Motor neuron (in vitro differentiated cells): ENCODE results near the gene CMKLR1. TPM values are rescaled to one million over a fixed set of nuclear protein-coding genes. Genes with fewer than 3 reads are reported as not detected.
A peak's percentile ranks its signal among the peaks of the same experiment; 100 is the strongest.

Experiments used
- ATAC-seq, 8 experiments: fragments of 200-7000 bp; cut with Tn5 transposase; replicated peaks in 6 of 8; 2 replicates each; pipeline ENCODE4 v1.8.0; 2021; ENCODE audit warnings: mild to moderate bottlenecking in 8 of 8, moderate library complexity in 8 of 8
- H3K27ac ChIP-seq, 2 donors: fragments of 250-450 bp; sonication (Bioruptor Pico); 2 replicates each; pipeline ENCODE4 v1.9.0; 2021; ENCODE audit warnings: antibody characterized with exemption in 2 of 2, mild to moderate bottlenecking in 2 of 2, moderate library complexity in 1 of 2
- H3K4me1 ChIP-seq, 2 donors: fragments of 250-450 bp; sonication (Bioruptor Pico); replicated peaks in 1 of 2; 2 replicates each; pipeline ENCODE4 v1.6.1; 2021; ENCODE audit warnings: antibody characterized with exemption in 2 of 2, mild to moderate bottlenecking in 2 of 2, moderate library complexity in 1 of 2
- H3K4me3 ChIP-seq, 5 donors: fragments of 250-450 bp; sonication (Bioruptor Pico); 2 replicates each; pipeline ENCODE4 v1.9.0; 2021; ENCODE audit warnings: antibody characterized with exemption in 5 of 5, mild to moderate bottlenecking in 5 of 5, moderate library complexity in 4 of 5
- WGBS, 10 experiments: fragments of 450-650 bp; shearing (Covaris generic); methylation state at CpG; one replicate each; pipeline ENCODE4 v1.0.0; 2022; 5-methylcytosine and 5-hydroxymethylcytosine counted together
- in situ Hi-C, 9 experiments: fragments of 400-800 bp; cut with MboI; loops; one replicate each; pipeline ENCODE4 v1.15.0; 2021; ENCODE audit warnings: low sequenced_read_pairs in 9 of 9, low pct_unique_long_range_greater_than_20kb in 2 of 9; ENCODE audit not compliant: unreplicated experiment in 9 of 9
- total RNA-seq, 8 experiments: library from RNA; unstranded; fragments of 300-600 nt; gene quantifications; 2 replicates each; pipeline versions ENCODE4 v1.2.3 to v1.2.4, GENCODE V29; 2022

Gene CMKLR1
- total RNA-seq, 8 experiments from 2014 or later: 0.09 to 12.6 (median 0.38) TPM; not detected in 1

DNA sequence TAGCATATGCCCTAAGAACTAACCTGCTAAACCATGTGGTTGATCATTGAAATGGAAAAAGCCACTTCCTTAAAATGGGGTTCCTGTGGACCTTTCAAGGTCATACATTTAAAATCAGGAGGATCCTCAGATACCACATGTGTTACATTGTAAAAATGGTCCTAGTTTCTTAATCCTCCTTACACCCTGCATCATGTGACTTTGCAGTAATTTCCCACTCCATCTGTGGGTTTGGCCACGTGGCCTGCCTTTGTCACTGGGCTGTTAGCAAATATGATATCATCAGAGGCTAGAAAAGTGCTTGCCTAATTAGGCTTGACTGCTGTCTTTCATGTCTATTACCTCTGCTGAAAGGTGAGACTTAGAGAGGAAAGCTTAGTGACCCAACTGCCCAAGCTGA is 70.7 kb downstream of the CMKLR1 start:
- peak in 2 of 8 experiments; percentile 16 to 24 for ATAC-seq
- H3K4me3 ChIP-seq: no peak overlapping the region
- in situ Hi-C loops: no loop called here
- peaks cover 0 to 13% of the 10 kb centered on the region in 2 donors for H3K4me1 ChIP-seq
- H3K27ac ChIP-seq: no peak overlapping the region
- 0 to 80% (median 31%) methylated on average over 1 of the region's 1 CpG; no CpG with 5 or more reads in 4 of the 10 experiments for WGBS, 10 experiments

DNA sequence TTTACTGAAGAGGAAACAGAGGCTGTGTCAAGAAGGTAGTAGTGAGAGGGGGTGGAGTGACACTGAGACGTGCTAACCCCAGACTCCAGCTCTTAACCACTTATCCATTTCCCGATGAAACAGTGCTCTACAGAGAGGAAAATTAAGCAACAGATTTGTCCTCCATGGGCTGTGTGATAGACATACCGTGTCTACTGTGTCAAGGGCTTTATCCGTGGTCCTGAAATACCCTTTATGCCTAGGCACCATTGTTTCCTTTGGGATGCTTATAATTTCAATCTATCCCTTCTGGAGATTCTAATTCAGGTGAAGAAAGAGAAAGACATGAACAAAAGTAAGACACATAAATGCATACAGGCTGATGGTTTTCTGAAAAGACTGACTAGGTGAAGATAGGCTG is 71.7 kb downstream of the CMKLR1 start:
- no peak for ATAC-seq
- no peak overlapping the region for H3K27ac ChIP-seq
- H3K4me3 ChIP-seq: no peak overlapping the region
- in situ Hi-C loops: no loop called here
- peaks cover 0 to 13% of the 10 kb centered on the region in 2 donors for H3K4me1 ChIP-seq
- WGBS, 10 experiments: 8 to 100% (median 73%) methylated on average over 1 to 4 of the region's 4 CpGs; no CpG with 5 or more reads in 2 of the 10 experiments

DNA sequence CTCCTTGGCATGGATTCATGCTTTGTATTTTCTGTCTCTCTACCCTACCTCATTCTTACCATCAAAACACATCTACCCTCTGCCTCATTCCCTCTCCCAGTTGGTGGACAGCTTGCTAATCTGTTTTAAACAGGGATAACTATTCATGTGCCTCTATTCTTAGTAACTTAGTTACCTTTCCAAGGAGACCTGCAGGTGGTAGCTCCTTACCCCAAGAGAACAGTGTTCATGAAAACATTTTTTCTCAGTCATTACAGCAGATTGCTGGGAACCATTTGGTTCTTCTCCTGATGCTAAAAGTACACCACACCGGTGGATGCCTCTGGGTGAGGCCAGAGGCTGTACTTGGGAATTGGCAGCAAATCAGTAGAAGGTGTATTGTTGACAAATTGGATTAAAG is 73.0 kb downstream of the CMKLR1 start:
- 0 to 100% (median 64%) methylated on average over 1 of the region's 1 CpG; no CpG with 5 or more reads in 4 of the 10 experiments for WGBS, 10 experiments
- Histone ChIP-seq H3K4me1 (peaks cover 0 to 6% of the 10 kb centered on the region in 2 donors), H3K27ac (no peak overlapping the region), H3K4me3 (no peak overlapping the region)
- in situ Hi-C loops: no loop called here
- no peak for ATAC-seq

DNA sequence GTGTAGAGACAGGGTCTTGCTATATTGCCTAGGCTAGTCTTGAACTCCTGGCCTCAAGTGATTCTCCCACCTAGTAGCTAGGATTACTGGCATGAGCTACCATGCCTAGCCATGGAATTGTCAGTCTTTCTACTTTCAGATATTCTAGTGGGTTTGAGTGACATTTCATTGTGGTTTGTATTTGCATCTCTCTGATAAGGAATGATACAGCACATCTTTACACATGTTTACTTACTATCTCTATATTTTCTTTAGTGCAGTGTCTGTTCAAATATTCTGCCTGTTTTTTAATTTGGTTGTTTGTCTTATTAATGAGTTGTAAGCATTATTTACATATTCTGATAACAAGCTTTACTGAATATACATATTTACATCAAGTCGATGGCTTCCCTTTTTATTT is 73.6 kb downstream of the CMKLR1 start:
- ATAC-seq: no peak
- Histone ChIP-seq H3K27ac (no peak overlapping the region), H3K4me3 (no peak overlapping the region), H3K4me1 (peaks cover 0 to 6% of the 10 kb centered on the region in 2 donors)
- in situ Hi-C loops: no loop called here
- WGBS, 10 experiments: 23 to 100% (median 75%) methylated on average over 1 of the region's 1 CpG; no CpG with 5 or more reads in 1 of the 10 experiments

DNA sequence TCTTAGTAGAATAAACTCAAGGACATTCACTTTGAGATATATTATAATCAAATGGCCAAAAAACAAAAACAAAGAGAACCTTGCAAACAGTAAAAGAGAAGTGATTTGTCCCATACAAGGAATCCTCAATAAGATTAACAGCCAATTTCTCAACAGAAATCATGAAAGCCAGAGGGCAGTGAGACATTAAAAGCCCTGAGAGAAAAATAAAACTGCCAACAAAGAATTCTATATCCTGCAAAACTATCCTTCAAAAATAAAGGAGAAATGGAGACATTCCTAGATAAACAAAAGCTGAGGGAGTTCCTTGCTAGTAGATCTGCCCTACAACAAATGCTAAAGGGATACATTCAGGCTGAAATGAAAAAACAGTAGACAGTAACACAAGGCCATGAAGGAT is 78.1 kb downstream of the CMKLR1 start:
- no peak overlapping the region for H3K4me3 ChIP-seq
- no peak for ATAC-seq
- H3K4me1 ChIP-seq: peaks cover 6 to 12% of the 10 kb centered on the region in 2 donors
- H3K27ac ChIP-seq: no peak overlapping the region
- in situ Hi-C loops: no loop called here

DNA sequence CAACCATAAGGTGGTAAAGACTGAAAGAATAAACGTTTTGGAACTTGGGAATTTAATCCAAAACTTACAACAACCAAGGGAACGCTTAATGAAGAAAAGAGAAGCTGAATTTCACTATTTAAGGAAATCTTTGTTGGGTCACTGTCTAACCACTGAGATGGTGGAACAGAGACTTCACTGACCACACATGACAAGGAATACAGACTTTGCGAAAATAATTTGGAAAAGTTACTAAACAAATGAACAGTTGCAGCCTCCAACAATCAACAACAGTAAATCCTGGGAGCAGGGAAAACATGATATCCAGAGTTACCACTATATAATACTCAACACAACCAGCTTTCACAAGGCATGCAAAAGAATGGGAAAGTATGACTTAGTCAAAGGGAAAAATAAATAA is 79.1 kb downstream of the CMKLR1 start:
- ATAC-seq: no peak
- Histone ChIP-seq H3K27ac (no peak overlapping the region), H3K4me3 (no peak overlapping the region), H3K4me1 (peaks cover 13 to 20% of the 10 kb centered on the region in 2 donors)
- in situ Hi-C loops: no loop called here
- WGBS, 10 experiments: 0 to 90% (median 58%) methylated on average over 1 to 3 of the region's 3 CpGs

DNA sequence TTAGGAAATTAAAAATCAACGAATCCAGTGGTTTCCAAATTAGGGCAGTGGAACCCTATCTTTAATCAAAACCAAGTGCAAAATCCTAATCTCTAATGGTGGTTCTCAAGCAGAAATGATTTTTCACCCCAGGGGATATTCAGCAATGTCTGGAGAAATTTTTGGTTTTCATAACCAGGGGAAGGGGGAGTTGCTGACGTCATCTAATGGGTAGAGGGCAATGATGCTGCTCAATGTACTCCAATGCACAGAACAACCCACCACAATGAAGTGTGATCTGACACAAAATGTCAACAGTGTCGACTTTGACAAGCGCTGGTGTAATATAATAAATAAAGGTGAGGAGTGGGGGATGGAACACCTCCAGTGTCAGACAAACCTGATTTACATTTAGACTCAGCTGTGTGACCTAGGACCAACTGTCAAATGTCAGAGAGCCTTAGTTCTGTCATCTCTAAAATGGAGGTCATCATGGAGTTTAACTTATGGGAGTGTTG is 81.5 kb downstream of the CMKLR1 start:
- in situ Hi-C loops: no loop called here
- 0 to 100% (median 61%) methylated on average over 1 to 4 of the region's 4 CpGs; no CpG with 5 or more reads in 3 of the 10 experiments for WGBS, 10 experiments
- peaks cover 35 to 44% of the 10 kb centered on the region in 2 donors for H3K4me1 ChIP-seq
- H3K4me3 ChIP-seq: no peak overlapping the region
- ATAC-seq: no peak
- no peak overlapping the region for H3K27ac ChIP-seq

DNA sequence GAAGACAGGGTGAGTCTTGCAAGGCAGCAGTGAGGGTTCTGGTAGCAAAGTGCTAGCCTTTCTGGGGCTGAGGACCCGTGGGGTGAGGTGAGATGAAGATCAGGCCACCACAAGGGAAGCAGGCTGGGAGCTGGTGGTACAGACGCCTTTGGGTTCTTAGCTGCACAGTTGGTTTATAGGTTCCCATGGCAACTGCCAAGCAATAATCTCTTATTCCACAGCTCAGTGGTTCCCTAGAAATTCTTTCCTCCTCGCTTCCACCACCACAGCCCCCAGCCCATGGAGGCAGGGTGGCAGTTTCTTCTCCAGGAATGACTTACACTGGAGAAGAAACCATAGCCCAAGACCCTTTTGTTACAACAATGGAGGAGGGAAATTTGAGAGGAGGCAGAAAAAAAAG is 82.1 kb downstream of the CMKLR1 start:
- Histone ChIP-seq H3K27ac (no peak overlapping the region), H3K4me3 (no peak overlapping the region), H3K4me1 (peaks cover 40 to 49% of the 10 kb centered on the region in 2 donors)
- in situ Hi-C loops: no loop called here
- ATAC-seq: peak in 5 of 8 experiments; percentile 12 to 38 (median 25)
- WGBS, 10 experiments: 0 to 80% (median 34%) methylated on average over 1 to 2 of the region's 3 CpGs; no CpG with 5 or more reads in 4 of the 10 experiments

DNA sequence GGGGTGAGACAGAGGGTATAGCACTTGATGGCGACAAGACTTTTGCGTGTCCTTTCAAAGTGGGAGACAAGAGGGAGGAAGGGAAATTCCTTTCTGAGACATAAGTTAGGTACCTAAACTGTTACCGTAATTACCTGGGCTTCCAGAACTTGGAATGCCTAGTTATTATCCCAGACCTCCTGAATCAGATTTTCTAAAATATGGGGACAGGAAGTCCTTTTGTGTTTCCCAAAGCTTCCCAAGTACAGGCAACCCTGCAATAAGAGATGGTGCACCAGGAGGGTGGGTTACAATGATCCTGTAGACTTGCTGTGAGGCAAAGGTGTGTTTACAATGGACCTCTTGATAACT is 83.9 kb downstream of the CMKLR1 start:
- ATAC-seq: no peak
- 32 to 87% (median 56%) methylated on average over 2 to 3 of the region's 3 CpGs; no CpG with 5 or more reads in 2 of the 10 experiments for WGBS, 10 experiments
- in situ Hi-C loops: no loop called here
- Histone ChIP-seq H3K27ac (peak overlapping the region in 1 of 2 donors; percentile 5), H3K4me3 (no peak overlapping the region), H3K4me1 (peaks cover 40 to 49% of the 10 kb centered on the region in 2 donors)

DNA sequence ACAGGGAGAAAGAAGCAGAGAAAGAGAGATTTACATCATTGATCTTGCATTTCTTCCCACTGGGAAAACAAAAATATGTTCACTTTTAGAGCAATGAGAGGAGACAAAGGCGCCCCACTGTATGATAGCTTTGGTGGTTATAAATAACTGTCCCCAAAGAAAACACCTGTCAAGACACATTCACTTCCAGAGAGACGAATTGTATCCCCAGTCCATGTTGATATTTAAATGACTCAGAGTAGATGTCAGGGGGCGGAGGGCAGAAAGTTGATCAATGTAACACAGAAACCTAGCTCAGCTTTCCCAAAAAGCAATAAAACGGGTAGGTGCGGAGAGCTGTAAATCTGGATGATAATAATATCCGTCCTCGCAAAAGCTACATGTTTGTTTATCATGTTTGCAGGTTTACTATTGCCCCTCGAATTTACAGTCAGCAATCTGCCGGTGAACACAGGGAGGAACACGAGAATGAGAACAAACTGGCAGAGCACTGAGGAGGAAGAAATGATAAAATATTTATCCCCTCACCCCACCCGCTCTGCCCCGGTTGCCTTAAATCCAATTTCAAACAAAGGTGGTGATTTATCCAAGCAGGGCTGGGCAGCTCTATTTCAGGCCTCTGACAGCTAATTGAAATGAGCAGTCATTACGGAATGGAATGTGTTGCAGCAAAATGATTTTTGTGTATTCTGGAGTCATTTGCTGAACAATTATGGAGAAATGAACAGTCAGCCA is 84.4 kb downstream of the CMKLR1 start:
- Histone ChIP-seq H3K4me1 (peaks cover 40 to 49% of the 10 kb centered on the region in 2 donors), H3K4me3 (no peak overlapping the region), H3K27ac (peak overlapping the region; percentile 28 to 33)
- 0 to 50% (median 26%) methylated on average over 3 to 13 of the region's 13 CpGs for WGBS, 10 experiments
- in situ Hi-C loops: no loop called here
- ATAC-seq: peak in 5 of 8 experiments; percentile 28 to 62 (median 41)

DNA sequence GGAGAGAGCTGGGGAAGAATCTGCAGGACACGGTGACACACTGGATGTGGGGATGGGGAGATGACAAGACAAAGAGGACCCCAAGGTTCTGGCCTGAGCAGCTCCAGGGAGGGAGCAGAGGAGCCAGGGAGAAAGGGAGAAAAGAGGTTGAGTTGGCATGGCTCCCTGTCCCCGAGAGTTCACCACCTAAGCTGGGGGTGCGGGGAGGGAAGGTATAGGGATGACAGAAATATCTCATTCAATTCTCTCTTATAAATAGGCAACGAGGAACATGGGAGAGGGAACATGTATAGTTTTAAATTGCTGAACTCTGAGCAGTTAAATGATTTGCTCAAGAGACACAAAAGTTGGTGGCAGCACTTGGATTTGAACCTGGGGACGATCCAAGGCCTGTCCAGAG is 85.1 kb downstream of the CMKLR1 start:
- Histone ChIP-seq H3K27ac (peak overlapping the region; percentile 28 to 33), H3K4me1 (peaks cover 40 to 49% of the 10 kb centered on the region in 2 donors), H3K4me3 (no peak overlapping the region)
- in situ Hi-C loops: no loop called here
- WGBS, 10 experiments: 0 to 76% (median 27%) methylated on average over 2 to 4 of the region's 5 CpGs; no CpG with 5 or more reads in 1 of the 10 experiments
- ATAC-seq: peak in 5 of 8 experiments; percentile 18 to 43 (median 31)

DNA sequence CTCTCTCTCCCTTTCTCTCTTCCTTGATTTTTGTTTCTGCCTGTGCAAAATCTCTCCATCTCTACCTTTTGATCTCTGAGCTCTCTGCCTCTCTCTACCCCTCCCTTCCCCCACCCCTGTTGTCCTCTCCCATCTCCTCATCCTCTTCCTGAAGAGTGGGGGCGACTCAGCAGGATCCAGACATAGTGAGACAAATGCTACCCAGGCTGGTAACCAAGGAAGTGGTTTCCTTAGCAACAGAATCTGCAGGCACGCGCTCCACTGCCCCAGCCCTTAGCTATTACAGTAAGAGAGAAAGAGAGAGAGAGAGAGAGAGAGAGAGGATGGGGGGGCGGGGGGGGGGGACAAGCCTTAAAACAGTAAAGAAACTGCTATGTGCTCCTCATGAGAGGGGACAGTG is 85.6 kb downstream of the CMKLR1 start:
- in situ Hi-C loops: no loop called here
- ATAC-seq: peak in 5 of 8 experiments; percentile 89 to 95 (median 91)
- H3K27ac ChIP-seq: peak overlapping the region; percentile 50 to 69
- H3K4me1 ChIP-seq: peaks cover 40 to 49% of the 10 kb centered on the region in 2 donors
- no peak overlapping the region for H3K4me3 ChIP-seq
- 40% methylated on average over 1 of the region's 4 CpGs; no CpG with 5 or more reads in 9 of the 10 experiments for WGBS, 10 experiments

DNA sequence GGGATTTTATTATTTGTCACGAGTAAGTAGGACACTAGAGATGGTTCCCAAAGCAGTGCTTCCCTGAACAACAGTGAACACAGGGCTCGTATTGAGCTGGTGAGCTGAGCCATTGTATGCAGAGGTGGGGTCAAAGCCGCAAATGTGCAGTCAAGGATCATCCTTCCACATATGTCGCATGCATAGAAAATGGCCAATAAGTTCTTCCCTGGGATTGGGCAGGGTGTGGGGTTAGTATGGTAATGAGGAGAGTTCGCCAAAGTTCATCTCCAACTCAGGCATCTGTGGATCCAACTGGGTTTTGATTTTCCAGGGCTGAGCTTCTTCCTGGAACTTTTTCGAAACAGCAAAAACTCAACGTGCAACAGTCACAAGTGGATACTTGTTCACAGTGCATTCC is 86.6 kb downstream of the CMKLR1 start:
- H3K4me3 ChIP-seq: no peak overlapping the region
- in situ Hi-C loops: no loop called here
- peak in 3 of 8 experiments; percentile 33 to 91 (median 67) for ATAC-seq
- WGBS, 10 experiments: 16 to 82% (median 71%) methylated on average over 2 to 5 of the region's 7 CpGs; no CpG with 5 or more reads in 4 of the 10 experiments
- H3K27ac ChIP-seq: no peak overlapping the region
- peaks cover 40 to 49% of the 10 kb centered on the region in 2 donors for H3K4me1 ChIP-seq
